Measurements from ENCODE around the gene ASXL2. TPM values are rescaled to one million over a fixed set of nuclear protein-coding genes. Genes with fewer than 3 reads are reported as not detected.

ASXL2 gene
- total and polyA plus RNA-seq, 2 donors, result 4.6 to 7.4 TPM

DNA sequence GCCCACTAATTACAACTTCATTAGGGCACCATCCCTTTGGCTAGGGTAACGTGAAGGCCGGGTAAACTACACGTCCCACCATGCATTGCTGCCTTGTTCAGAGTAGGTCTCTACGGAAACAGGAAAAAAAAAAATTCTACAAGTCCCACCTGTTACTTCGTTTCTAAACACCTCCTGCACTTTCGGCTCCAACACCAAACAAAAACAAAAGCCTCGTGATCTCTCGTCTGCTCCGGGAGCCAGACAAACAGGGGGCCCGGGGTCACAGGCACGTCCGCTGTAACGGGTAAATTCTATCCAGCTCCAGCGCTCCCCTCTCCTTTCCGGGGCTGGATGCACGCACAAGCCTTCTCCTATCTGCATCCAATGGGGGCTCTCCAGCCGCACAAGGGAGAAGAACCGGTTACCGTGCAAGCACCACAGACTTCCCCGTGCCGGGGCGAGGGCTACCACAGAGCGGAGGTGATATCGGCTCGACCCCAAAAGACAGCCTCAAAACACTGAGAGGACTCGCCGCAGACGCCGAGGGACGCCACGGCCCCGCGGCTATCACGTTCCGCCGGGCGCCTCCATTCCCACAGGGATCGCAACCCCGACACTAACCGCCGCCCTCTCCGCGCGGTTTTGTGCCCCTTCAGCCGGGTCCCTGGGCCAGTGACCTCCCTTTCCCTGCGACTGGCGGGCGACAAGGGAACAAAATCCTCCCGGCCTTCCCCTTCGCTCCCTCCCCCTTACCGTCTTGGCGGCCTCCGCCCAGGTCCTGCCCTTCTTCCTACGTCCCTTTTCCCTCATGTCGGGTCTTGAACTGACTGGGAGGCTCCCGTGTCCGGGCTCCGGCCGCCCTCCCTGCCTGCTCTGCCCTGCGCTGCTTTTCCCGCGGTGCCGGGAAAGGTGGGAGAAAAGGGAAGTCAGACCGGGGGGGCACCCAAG is 591 bp downstream of the ASXL2 start:
- DNase-seq (ENCODE audit: low read depth in 6 of 9, low spot score in 9 of 9), result peak; percentile 36 to 85 (median 65)
- Histone ChIP-seq H3K27ac (ENCODE audit: low read depth in 1 of 2, low read length in 1 of 2) (peak overlapping the region; percentile 95 to 96), H3K36me3 (ENCODE audit: control insufficient read depth in 2 of 2, insufficient read depth in 2 of 2, low read length in 1 of 2) (peaks cover 3 to 5% of the 10 kb centered on the region in 2 donors), H3K4me1 (ENCODE audit: control insufficient read depth in 2 of 2, insufficient read depth in 2 of 2, low read length in 2 of 2) (peaks cover 5 to 8% of the 10 kb centered on the region in 2 donors), H3K4me3 (ENCODE audit: low read length in 2 of 2) (peak overlapping the region; percentile 72 to 76), H3K27me3 (ENCODE audit: control insufficient read depth in 2 of 2, insufficient read depth in 1 of 2, low read length in 1 of 2) (no peaks in the 10 kb centered on the region), H3K9me3 (ENCODE audit: control insufficient read depth in 2 of 2, insufficient read depth in 1 of 2, low read length in 1 of 2) (no peaks in the 10 kb centered on the region)
- WGBS, result under 1% methylated on average over 64 of the region's 64 CpGs

DNA sequence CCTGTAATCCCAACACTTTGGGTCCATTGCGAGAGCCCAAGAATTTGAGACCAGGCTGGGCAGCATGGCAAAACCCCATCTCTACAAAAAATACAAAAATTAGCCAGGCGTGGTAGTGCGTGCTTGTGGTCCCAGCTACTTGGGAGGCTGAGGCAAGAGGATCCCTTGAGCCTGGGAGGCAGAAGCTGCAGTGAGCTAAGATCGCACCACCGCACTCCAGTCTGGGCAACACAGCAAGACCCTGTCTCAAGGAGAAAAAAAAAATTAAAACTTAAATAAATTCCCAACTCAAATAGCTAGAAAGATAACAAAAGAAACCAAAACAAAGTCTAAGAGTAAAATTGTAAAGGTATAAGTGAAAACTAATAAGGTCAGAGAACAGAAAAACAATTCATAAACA is 6.2 kb downstream of the ASXL2 start:
- Histone ChIP-seq H3K4me3 (ENCODE audit: low read length in 2 of 2) (no peak overlapping the region), H3K36me3 (ENCODE audit: control insufficient read depth in 2 of 2, insufficient read depth in 2 of 2, low read length in 1 of 2) (peaks cover 18% of the 10 kb centered on the region in 2 donors), H3K4me1 (ENCODE audit: control insufficient read depth in 2 of 2, insufficient read depth in 2 of 2, low read length in 2 of 2) (peaks cover 2% of the 10 kb centered on the region in 2 donors), H3K27ac (ENCODE audit: low read depth in 1 of 2, low read length in 1 of 2) (no peak overlapping the region), H3K27me3 (ENCODE audit: control insufficient read depth in 2 of 2, insufficient read depth in 1 of 2, low read length in 1 of 2) (no peaks in the 10 kb centered on the region), H3K9me3 (ENCODE audit: control insufficient read depth in 2 of 2, insufficient read depth in 1 of 2, low read length in 1 of 2) (no peaks in the 10 kb centered on the region)
- no peak for DNase-seq (ENCODE audit: low read depth in 6 of 9, low spot score in 9 of 9)
- WGBS, result 99% methylated on average over 5 of the region's 5 CpGs

DNA sequence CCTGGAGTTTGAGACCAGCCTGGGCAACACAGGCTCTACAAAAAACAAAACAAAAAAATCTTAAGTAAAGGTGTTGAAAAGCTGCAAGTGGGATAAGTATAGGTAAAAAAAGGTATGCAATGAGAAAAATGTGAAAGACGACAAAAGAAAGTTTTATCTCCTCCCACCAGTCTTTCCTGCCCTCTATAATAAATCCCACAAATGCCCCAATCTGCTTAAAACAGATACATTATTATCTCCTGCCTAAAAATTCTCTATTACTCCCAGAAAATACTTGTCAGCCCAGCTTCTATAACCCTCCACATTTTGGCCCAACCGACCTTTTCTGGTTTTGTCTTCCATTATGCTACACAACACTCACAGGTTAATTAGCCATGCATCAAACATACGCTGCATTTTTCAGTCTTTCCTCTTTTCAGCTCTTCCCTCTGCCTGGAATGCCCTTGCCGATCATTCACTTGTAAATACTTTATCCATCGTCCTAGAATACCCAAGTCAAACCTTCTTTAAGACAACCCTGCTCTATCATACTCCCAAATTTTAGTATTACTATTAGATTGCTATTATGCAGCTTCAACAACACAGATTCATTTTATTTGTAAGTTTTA is 10.8 kb downstream of the ASXL2 start:
- DNase-seq (ENCODE audit: low read depth in 6 of 9, low spot score in 9 of 9), result no peak
- Histone ChIP-seq H3K27ac (ENCODE audit: low read depth in 1 of 2, low read length in 1 of 2) (no peak overlapping the region), H3K36me3 (ENCODE audit: control insufficient read depth in 2 of 2, insufficient read depth in 2 of 2, low read length in 1 of 2) (peaks cover 13 to 15% of the 10 kb centered on the region in 2 donors), H3K4me3 (ENCODE audit: low read length in 2 of 2) (no peak overlapping the region), H3K27me3 (ENCODE audit: control insufficient read depth in 2 of 2, insufficient read depth in 1 of 2, low read length in 1 of 2) (no peaks in the 10 kb centered on the region), H3K9me3 (ENCODE audit: control insufficient read depth in 2 of 2, insufficient read depth in 1 of 2, low read length in 1 of 2) (no peaks in the 10 kb centered on the region), H3K4me1 (ENCODE audit: control insufficient read depth in 2 of 2, insufficient read depth in 2 of 2, low read length in 2 of 2) (no peaks in the 10 kb centered on the region)
- 80% methylated on average over 5 of the region's 5 CpGs for WGBS

- H3K4me3 ChIP-seq (ENCODE audit: low read length in 2 of 2), result no peak overlapping the region
- WGBS, result over 99% methylated on average over 9 of the region's 9 CpGs
- H3K27ac ChIP-seq (ENCODE audit: low read depth in 1 of 2, low read length in 1 of 2), result no peak overlapping the region
- no peaks in the 10 kb centered on the region for H3K9me3 ChIP-seq (ENCODE audit: control insufficient read depth in 2 of 2, insufficient read depth in 1 of 2, low read length in 1 of 2)
- H3K36me3 ChIP-seq (ENCODE audit: control insufficient read depth in 2 of 2, insufficient read depth in 2 of 2, low read length in 1 of 2), result peaks cover 3 to 6% of the 10 kb centered on the region in 2 donors
- peaks cover 0 to 4% of the 10 kb centered on the region in 2 donors for H3K4me1 ChIP-seq (ENCODE audit: control insufficient read depth in 2 of 2, insufficient read depth in 2 of 2, low read length in 2 of 2)
- no peaks in the 10 kb centered on the region for H3K27me3 ChIP-seq (ENCODE audit: control insufficient read depth in 2 of 2, insufficient read depth in 1 of 2, low read length in 1 of 2)
- no peak for DNase-seq (ENCODE audit: low read depth in 6 of 9, low spot score in 9 of 9)
Measured at GRCh38 chr2:25856377-25856776, 21.9 kb downstream of the ASXL2 start.

DNA sequence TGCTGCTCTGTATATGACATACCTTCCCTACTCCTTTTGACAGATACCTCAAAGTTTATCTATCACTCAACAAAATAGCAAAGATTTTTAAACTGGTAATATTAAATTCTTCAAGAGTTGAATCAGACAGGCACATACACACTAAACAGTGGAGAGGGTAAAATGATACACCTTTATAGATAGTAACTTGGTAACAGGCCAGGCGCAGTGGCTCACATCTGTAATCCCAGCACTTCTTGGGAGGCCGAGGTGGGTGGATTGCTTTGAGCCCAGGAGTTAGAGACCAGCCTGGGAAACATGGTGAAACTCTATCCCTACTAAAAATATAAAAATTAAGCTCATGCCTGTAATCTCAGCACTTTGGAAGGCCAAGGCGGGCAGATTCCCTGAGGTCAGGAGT is 23.2 kb downstream of the ASXL2 start:
- Histone ChIP-seq H3K9me3 (ENCODE audit: control insufficient read depth in 2 of 2, insufficient read depth in 1 of 2, low read length in 1 of 2) (no peaks in the 10 kb centered on the region), H3K27me3 (ENCODE audit: control insufficient read depth in 2 of 2, insufficient read depth in 1 of 2, low read length in 1 of 2) (no peaks in the 10 kb centered on the region), H3K4me3 (ENCODE audit: low read length in 2 of 2) (no peak overlapping the region), H3K4me1 (ENCODE audit: control insufficient read depth in 2 of 2, insufficient read depth in 2 of 2, low read length in 2 of 2) (peaks cover 0 to 8% of the 10 kb centered on the region in 2 donors), H3K27ac (ENCODE audit: low read depth in 1 of 2, low read length in 1 of 2) (no peak overlapping the region), H3K36me3 (ENCODE audit: control insufficient read depth in 2 of 2, insufficient read depth in 2 of 2, low read length in 1 of 2) (peaks cover 3 to 6% of the 10 kb centered on the region in 2 donors)
- 96% methylated on average over 3 of the region's 3 CpGs for WGBS
- DNase-seq (ENCODE audit: low read depth in 6 of 9, low spot score in 9 of 9), result no peak

GRCh38 chr2:25854613-25855012 is 23.7 kb downstream of the ASXL2 start:
- DNase-seq (ENCODE audit: low read depth in 6 of 9, low spot score in 9 of 9), result no peak
- Histone ChIP-seq H3K27me3 (ENCODE audit: control insufficient read depth in 2 of 2, insufficient read depth in 1 of 2, low read length in 1 of 2) (no peaks in the 10 kb centered on the region), H3K4me1 (ENCODE audit: control insufficient read depth in 2 of 2, insufficient read depth in 2 of 2, low read length in 2 of 2) (peaks cover 0 to 8% of the 10 kb centered on the region in 2 donors), H3K9me3 (ENCODE audit: control insufficient read depth in 2 of 2, insufficient read depth in 1 of 2, low read length in 1 of 2) (no peaks in the 10 kb centered on the region), H3K36me3 (ENCODE audit: control insufficient read depth in 2 of 2, insufficient read depth in 2 of 2, low read length in 1 of 2) (peaks cover 3 to 6% of the 10 kb centered on the region in 2 donors), H3K4me3 (ENCODE audit: low read length in 2 of 2) (no peak overlapping the region), H3K27ac (ENCODE audit: low read depth in 1 of 2, low read length in 1 of 2) (peak overlapping the region in 1 of 2 donors; percentile 2)
- WGBS, result 97% methylated on average over 2 of the region's 2 CpGs

DNA sequence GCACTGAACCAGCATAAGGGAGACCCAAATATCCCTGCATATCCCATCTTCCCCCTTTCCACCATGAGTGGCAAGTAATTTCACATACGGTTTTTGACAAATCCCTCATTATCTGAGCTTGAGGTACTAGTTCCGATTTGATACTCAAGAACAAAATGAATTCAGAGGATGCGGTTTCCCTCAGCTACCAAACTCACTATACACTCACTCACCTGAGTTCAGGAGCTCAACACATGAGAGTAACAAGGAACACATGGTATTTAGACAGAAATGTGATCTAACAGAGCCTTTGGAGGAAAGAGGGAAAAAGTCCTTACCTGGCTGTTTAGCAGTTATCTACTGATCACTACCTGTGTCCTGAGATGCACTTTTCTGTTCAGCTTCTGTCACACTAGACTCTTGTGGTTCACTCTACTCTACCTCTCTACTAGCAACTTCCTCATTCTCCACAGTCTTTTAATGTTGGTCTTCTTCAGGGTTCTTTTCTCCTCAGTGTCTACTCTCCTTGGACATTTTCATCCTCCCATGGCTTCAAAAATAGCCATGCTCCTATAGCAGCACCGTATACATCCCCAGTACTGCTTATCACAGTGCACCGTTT is 25.1 kb downstream of the ASXL2 start:
- 69% methylated on average over 5 of the region's 5 CpGs for WGBS
- Histone ChIP-seq H3K4me1 (ENCODE audit: control insufficient read depth in 2 of 2, insufficient read depth in 2 of 2, low read length in 2 of 2) (peaks cover 0 to 8% of the 10 kb centered on the region in 2 donors), H3K27ac (ENCODE audit: low read depth in 1 of 2, low read length in 1 of 2) (no peak overlapping the region), H3K36me3 (ENCODE audit: control insufficient read depth in 2 of 2, insufficient read depth in 2 of 2, low read length in 1 of 2) (peaks cover 3 to 6% of the 10 kb centered on the region in 2 donors), H3K4me3 (ENCODE audit: low read length in 2 of 2) (no peak overlapping the region), H3K9me3 (ENCODE audit: control insufficient read depth in 2 of 2, insufficient read depth in 1 of 2, low read length in 1 of 2) (no peaks in the 10 kb centered on the region), H3K27me3 (ENCODE audit: control insufficient read depth in 2 of 2, insufficient read depth in 1 of 2, low read length in 1 of 2) (no peaks in the 10 kb centered on the region)
- no peak for DNase-seq (ENCODE audit: low read depth in 6 of 9, low spot score in 9 of 9)

DNA sequence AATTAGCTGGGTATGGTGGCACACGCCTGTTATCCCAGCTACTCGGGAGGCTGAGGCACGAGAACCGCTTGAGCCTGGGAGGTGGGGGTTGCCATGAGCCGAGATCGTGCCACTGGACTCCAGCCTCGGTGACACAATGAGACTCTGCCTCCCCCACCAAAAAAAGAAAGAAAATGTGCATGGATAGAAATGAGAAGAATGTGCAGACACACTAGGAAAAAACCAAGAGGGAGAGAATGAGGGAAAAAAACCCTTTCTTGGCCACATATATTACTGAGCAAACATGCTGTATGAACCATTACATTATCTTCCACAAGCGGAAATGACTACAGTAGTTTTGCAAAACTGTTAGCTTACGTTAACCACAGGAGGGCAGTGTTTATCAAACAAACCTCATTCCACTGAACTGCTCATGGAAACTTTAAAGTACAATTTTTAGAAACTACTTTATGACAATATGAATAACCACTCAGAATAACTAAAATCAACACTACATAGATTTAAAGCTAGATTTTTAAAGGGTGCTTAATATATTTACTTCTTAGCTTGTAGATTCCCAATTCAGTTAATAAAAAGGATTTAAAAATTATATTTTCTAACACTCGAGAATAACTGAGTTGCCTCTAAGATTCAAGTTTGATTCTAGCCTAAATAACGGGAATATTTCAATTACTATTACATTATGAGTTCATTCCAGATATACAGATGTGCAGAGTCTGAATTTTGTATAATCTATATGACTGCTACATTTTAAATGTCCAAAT is 26.4 kb downstream of the ASXL2 start:
- H3K27ac ChIP-seq (ENCODE audit: low read depth in 1 of 2, low read length in 1 of 2), result no peak overlapping the region
- H3K4me1 ChIP-seq (ENCODE audit: control insufficient read depth in 2 of 2, insufficient read depth in 2 of 2, low read length in 2 of 2), result peaks cover 0 to 8% of the 10 kb centered on the region in 2 donors
- no peak overlapping the region for H3K4me3 ChIP-seq (ENCODE audit: low read length in 2 of 2)
- no peaks in the 10 kb centered on the region for H3K27me3 ChIP-seq (ENCODE audit: control insufficient read depth in 2 of 2, insufficient read depth in 1 of 2, low read length in 1 of 2)
- no peaks in the 10 kb centered on the region for H3K9me3 ChIP-seq (ENCODE audit: control insufficient read depth in 2 of 2, insufficient read depth in 1 of 2, low read length in 1 of 2)
- 55% methylated on average over 11 of the region's 11 CpGs for WGBS
- H3K36me3 ChIP-seq (ENCODE audit: control insufficient read depth in 2 of 2, insufficient read depth in 2 of 2, low read length in 1 of 2), result peaks cover 3 to 6% of the 10 kb centered on the region in 2 donors
- peak; percentile 40 to 85 (median 60) for DNase-seq (ENCODE audit: low read depth in 6 of 9, low spot score in 9 of 9)
